ENCODE results near the gene DOK3. TPM values are rescaled to one million over a fixed set of nuclear protein-coding genes. Genes with fewer than 3 reads are reported as not detected.

The DOK3 gene
- total and polyA plus RNA-seq, 2 experiments from 2014 or later: 2.2 to 11.1 TPM

DNA sequence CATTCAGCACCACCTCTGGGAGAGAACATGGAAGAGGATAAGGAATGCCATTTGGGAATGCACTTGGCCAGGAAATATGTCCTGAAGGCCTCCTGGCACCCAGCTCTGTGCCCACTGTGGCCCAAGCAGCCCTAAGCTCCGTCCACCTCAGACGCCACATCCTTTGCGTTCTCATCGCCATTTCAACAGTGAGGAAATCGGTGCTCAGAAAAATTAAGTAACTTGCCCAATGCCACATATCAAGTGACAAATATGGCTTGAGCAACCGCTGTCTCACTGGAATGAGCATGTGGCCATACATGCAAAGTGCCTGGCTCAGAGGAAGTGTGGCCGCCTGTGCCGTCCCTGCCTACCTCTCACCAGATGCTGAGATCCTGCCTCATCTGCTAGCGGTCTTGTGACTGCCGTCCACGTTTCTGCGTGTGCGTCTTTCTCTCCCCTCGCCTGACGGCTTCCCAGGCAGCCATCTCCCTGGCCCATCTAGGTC, 984 bp upstream of the DOK3 start:
- DNase-seq (ENCODE audit: low spot score) (no peak), ATAC-seq (no peak)
- Mint-ChIP-seq H3K27ac (no peak overlapping the region), H3K36me3 (ENCODE audit: low read depth) (peaks cover 66% of the 10 kb centered on the region), H3K9me3 (peaks cover 2% of the 10 kb centered on the region; the same call in 1 of the 3 replicates), H3K4me1 (peaks cover 24% of the 10 kb centered on the region), H3K27me3 (ENCODE audit: insufficient read depth, low read depth, poor library complexity) (peaks cover 14% of the 10 kb centered on the region), H3K4me3 (no peak overlapping the region; the same call in 2 of the 3 replicates)
- H2AFZ ChIP-seq: no peak overlapping the region
- peaks cover 7% of the 10 kb centered on the region for H3K79me2 ChIP-seq (replicated peaks; ENCODE audit: insufficient read depth)
- H3K4me1 ChIP-seq (ENCODE audit: insufficient read depth): peaks cover 15% of the 10 kb centered on the region
- H4K20me1 ChIP-seq (replicated peaks; ENCODE audit: insufficient read depth): no peaks in the 10 kb centered on the region; the same call in 1 of the 2 replicates
- H3K9me2 ChIP-seq (ENCODE audit: insufficient read depth): no peaks in the 10 kb centered on the region
- no peak overlapping the region for H3K27ac ChIP-seq (ENCODE audit: low read depth)
- H3K36me3 ChIP-seq (ENCODE audit: insufficient read depth): peaks cover 13% of the 10 kb centered on the region
- H3K4me2 ChIP-seq: no peak overlapping the region
- peaks cover 5% of the 10 kb centered on the region; the same call in 1 of the 2 replicates for H3F3A ChIP-seq (replicated peaks; ENCODE audit: low read depth)
- H3K4me3 ChIP-seq: no peak overlapping the region
- no peaks in the 10 kb centered on the region for H3K27me3 ChIP-seq (ENCODE audit: insufficient read depth)
- no peak for TF ChIP-seq JUNB (IDR thresholded peaks at IDR 0.05; ENCODE audit: unreplicated experiment)

DNA sequence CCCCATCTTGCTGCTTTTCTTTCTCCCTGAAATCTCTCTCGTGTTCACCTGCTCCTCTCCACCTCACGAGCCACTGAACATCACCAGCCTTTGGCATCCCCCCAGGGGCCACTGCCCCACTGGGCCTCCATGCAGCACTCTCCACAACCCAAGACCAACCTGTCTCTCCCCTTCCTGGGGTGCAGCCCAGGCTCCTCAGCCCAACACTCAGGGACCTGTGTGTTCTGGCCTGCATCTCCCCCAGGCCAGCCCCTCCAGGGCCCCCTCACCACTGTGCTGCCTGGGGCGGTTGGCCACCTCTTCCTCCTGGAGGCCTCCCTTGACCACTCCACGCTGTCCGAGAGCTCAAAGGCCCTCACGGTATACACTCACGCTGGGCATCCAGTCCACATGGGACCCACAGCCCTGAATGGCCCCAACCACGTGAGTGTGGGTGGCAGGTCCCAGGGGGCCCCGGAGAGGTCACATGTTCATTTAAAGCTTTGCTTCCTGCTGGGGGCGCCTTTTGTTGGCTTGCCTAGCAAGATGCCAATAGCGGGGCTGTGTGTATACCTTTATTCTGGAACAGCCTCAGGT, 453 bp upstream of the DOK3 start:
- H3K4me1 ChIP-seq (ENCODE audit: insufficient read depth): peaks cover 15% of the 10 kb centered on the region
- Mint-ChIP-seq H3K36me3 (ENCODE audit: low read depth) (peaks cover 64% of the 10 kb centered on the region), H3K27me3 (ENCODE audit: insufficient read depth, low read depth, poor library complexity) (peaks cover 12% of the 10 kb centered on the region), H3K27ac (peak overlapping the region; percentile 81), H3K4me1 (peaks cover 22% of the 10 kb centered on the region), H3K4me3 (peak overlapping the region; percentile 32; the same call in 1 of the 3 replicates), H3K9me3 (peaks cover 2% of the 10 kb centered on the region; the same call in 1 of the 3 replicates)
- ATAC-seq: peak; percentile 23
- no peak overlapping the region for H2AFZ ChIP-seq
- peaks cover 5% of the 10 kb centered on the region; the same call in 1 of the 2 replicates for H3F3A ChIP-seq (replicated peaks; ENCODE audit: low read depth)
- DNase-seq (ENCODE audit: low spot score): no peak
- H3K4me3 ChIP-seq: no peak overlapping the region
- H3K4me2 ChIP-seq: peak overlapping the region; percentile 55; the same call in 1 of the 2 replicates
- no peaks in the 10 kb centered on the region for H3K9me2 ChIP-seq (ENCODE audit: insufficient read depth)
- H3K27ac ChIP-seq (ENCODE audit: low read depth): no peak overlapping the region
- no peaks in the 10 kb centered on the region for H3K27me3 ChIP-seq (ENCODE audit: insufficient read depth)
- TF ChIP-seq, protein P1, sequence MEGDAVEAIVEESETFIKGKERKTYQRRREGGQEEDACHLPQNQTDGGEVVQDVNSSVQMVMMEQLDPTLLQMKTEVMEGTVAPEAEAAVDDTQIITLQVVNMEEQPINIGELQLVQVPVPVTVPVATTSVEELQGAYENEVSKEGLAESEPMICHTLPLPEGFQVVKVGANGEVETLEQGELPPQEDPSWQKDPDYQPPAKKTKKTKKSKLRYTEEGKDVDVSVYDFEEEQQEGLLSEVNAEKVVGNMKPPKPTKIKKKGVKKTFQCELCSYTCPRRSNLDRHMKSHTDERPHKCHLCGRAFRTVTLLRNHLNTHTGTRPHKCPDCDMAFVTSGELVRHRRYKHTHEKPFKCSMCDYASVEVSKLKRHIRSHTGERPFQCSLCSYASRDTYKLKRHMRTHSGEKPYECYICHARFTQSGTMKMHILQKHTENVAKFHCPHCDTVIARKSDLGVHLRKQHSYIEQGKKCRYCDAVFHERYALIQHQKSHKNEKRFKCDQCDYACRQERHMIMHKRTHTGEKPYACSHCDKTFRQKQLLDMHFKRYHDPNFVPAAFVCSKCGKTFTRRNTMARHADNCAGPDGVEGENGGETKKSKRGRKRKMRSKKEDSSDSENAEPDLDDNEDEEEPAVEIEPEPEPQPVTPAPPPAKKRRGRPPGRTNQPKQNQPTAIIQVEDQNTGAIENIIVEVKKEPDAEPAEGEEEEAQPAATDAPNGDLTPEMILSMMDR (conservative IDR thresholded peaks at IDR 0.05; ENCODE audit: low read depth in 2 of 2): peak in 1 of 2 experiments; percentile 10; a peak in 1 of 4 replicates
- TF ChIP-seq EZH2 (IDR thresholded peaks at IDR 0.05; ENCODE audit: low read depth, unreplicated experiment): no peak
- no peaks in the 10 kb centered on the region; the same call in 1 of the 2 replicates for H4K20me1 ChIP-seq (replicated peaks; ENCODE audit: insufficient read depth)
- peaks cover 2% of the 10 kb centered on the region for H3K79me2 ChIP-seq (replicated peaks; ENCODE audit: insufficient read depth)
- peaks cover 9% of the 10 kb centered on the region for H3K36me3 ChIP-seq (ENCODE audit: insufficient read depth)

DNA sequence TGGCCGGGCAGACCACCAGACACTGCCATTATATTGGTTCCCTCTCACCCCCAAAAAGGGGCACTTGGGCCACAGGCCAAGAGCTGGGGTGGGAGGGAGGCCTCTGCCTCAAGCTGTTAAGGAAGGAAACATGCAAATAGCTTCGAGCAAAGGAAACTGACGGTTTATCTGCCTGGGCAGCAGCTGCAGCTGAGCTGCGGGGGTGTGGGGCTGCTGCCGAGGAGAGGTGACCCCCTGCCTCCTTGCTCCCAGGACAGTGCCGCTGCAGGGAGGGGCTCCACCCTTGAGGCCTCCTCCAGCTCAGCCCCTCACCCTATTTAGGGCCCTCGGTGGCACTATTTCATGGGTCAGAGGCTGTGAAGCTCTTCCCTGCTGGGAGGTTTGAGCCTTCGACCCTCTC, 789 bp downstream of the DOK3 start:
- peaks cover 52% of the 10 kb centered on the region for H3K36me3 Mint-ChIP-seq (ENCODE audit: low read depth)

More for the DNA sequence above, 789 bp downstream of the DOK3 start:
- H3K9me2 ChIP-seq (ENCODE audit: insufficient read depth): no peaks in the 10 kb centered on the region
- H3K4me3 ChIP-seq: no peak overlapping the region
- peak overlapping the region; percentile 65; the same call in 1 of the 2 replicates for H3K27ac Mint-ChIP-seq
- no peaks in the 10 kb centered on the region; the same call in 1 of the 2 replicates for H4K20me1 ChIP-seq (replicated peaks; ENCODE audit: insufficient read depth)
- no peaks in the 10 kb centered on the region for H3K36me3 ChIP-seq (ENCODE audit: insufficient read depth)
- H3K4me1 ChIP-seq (ENCODE audit: insufficient read depth): peaks cover 15% of the 10 kb centered on the region
- H3F3A ChIP-seq (replicated peaks; ENCODE audit: low read depth): peaks cover 5% of the 10 kb centered on the region; the same call in 1 of the 2 replicates
- no peak for DNase-seq (ENCODE audit: low spot score)
- H3K27me3 ChIP-seq (ENCODE audit: insufficient read depth): no peaks in the 10 kb centered on the region
- H3K27ac ChIP-seq (ENCODE audit: low read depth): no peak overlapping the region
- H3K4me3 Mint-ChIP-seq: no peak overlapping the region
- peaks cover 14% of the 10 kb centered on the region for H3K27me3 Mint-ChIP-seq (ENCODE audit: insufficient read depth, low read depth, poor library complexity)
- TF ChIP-seq JUNB (IDR thresholded peaks at IDR 0.05; ENCODE audit: unreplicated experiment): no peak
- TF ChIP-seq, protein P2, sequence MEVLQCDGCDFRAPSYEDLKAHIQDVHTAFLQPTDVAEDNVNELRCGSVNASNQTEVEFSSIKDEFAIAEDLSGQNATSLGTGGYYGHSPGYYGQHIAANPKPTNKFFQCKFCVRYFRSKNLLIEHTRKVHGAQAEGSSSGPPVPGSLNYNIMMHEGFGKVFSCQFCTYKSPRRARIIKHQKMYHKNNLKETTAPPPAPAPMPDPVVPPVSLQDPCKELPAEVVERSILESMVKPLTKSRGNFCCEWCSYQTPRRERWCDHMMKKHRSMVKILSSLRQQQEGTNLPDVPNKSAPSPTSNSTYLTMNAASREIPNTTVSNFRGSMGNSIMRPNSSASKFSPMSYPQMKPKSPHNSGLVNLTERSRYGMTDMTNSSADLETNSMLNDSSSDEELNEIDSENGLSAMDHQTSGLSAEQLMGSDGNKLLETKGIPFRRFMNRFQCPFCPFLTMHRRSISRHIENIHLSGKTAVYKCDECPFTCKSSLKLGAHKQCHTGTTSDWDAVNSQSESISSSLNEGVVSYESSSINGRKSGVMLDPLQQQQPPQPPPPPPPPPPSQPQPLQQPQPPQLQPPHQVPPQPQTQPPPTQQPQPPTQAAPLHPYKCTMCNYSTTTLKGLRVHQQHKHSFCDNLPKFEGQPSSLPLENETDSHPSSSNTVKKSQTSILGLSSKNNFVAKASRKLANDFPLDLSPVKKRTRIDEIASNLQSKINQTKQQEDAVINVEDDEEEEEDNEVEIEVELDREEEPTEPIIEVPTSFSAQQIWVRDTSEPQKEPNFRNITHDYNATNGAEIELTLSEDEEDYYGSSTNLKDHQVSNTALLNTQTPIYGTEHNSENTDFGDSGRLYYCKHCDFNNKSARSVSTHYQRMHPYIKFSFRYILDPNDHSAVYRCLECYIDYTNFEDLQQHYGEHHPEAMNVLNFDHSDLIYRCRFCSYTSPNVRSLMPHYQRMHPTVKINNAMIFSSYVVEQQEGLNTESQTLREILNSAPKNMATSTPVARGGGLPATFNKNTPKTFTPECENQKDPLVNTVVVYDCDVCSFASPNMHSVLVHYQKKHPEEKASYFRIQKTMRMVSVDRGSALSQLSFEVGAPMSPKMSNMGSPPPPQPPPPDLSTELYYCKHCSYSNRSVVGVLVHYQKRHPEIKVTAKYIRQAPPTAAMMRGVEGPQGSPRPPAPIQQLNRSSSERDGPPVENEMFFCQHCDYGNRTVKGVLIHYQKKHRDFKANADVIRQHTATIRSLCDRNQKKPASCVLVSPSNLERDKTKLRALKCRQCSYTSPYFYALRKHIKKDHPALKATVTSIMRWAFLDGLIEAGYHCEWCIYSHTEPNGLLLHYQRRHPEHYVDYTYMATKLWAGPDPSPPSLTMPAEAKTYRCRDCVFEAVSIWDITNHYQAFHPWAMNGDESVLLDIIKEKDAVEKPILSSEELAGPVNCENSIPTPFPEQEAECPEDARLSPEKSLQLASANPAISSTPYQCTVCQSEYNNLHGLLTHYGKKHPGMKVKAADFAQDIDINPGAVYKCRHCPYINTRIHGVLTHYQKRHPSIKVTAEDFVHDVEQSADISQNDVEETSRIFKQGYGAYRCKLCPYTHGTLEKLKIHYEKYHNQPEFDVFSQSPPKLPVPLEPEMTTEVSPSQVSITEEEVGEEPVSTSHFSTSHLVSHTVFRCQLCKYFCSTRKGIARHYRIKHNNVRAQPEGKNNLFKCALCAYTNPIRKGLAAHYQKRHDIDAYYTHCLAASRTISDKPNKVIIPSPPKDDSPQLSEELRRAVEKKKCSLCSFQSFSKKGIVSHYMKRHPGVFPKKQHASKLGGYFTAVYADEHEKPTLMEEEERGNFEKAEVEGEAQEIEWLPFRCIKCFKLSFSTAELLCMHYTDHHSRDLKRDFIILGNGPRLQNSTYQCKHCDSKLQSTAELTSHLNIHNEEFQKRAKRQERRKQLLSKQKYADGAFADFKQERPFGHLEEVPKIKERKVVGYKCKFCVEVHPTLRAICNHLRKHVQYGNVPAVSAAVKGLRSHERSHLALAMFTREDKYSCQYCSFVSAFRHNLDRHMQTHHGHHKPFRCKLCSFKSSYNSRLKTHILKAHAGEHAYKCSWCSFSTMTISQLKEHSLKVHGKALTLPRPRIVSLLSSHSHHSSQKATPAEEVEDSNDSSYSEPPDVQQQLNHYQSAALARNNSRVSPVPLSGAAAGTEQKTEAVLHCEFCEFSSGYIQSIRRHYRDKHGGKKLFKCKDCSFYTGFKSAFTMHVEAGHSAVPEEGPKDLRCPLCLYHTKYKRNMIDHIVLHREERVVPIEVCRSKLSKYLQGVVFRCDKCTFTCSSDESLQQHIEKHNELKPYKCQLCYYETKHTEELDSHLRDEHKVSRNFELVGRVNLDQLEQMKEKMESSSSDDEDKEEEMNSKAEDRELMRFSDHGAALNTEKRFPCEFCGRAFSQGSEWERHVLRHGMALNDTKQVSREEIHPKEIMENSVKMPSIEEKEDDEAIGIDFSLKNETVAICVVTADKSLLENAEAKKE (CRISPR knock-in tag; IDR thresholded peaks at IDR 0.05): no peak
- H2AFZ ChIP-seq: no peak overlapping the region
- H3K4me2 ChIP-seq: peak overlapping the region; percentile 55; the same call in 1 of the 2 replicates
- H3K4me1 Mint-ChIP-seq: peaks cover 22% of the 10 kb centered on the region
- no peak for ATAC-seq
- H3K9me3 Mint-ChIP-seq: peaks cover 2% of the 10 kb centered on the region; the same call in 1 of the 3 replicates
- H3K79me2 ChIP-seq (replicated peaks; ENCODE audit: insufficient read depth): no peaks in the 10 kb centered on the region
